Activated T-cell treated with anti-CD3 and anti-CD28 coated beads, Interleukin-2, amount 50 U/mL, for 72 hours (primary cell): ENCODE measurements around the gene PLB1. TPM values are rescaled to one million over a fixed set of nuclear protein-coding genes. Genes with fewer than 3 reads are reported as not detected.

Experiments used
- ATAC-seq, 2 donors: fragments of 150-1000 bp; cut with Tn5 transposase; replicated peaks in 1 of 2; 2 replicates each; pipeline ENCODE4 v1.10.0; 2021; ENCODE audit warnings: moderate library complexity in 2 of 2, mild to moderate bottlenecking in 1 of 2
- DNase-seq, 2 donors: peaks; one replicate each; pipeline ENCODE4 v3.0.0; 2021 to 2022; ENCODE audit warnings: mixed read lengths in 1 of 2
- H3K27ac Mint-ChIP-seq: one replicate; pipeline ENCODE4 v1.8.0; 2022; ENCODE audit warnings: mild to moderate bottlenecking, moderate library complexity, mixed read lengths
- H3K27me3 Mint-ChIP-seq: one replicate; pipeline ENCODE4 v1.8.0; 2022; ENCODE audit warnings: low read depth, mixed read lengths
- H3K36me3 Mint-ChIP-seq, 2 donors: one replicate each; pipeline ENCODE4 v1.8.0; 2022; ENCODE audit warnings: mixed read lengths in 2 of 2, mild to moderate bottlenecking in 1 of 2; ENCODE audit not compliant: insufficient read depth in 2 of 2
- H3K4me1 Mint-ChIP-seq: one replicate; pipeline ENCODE4 v1.8.0; 2022; ENCODE audit warnings: low read depth, mixed read lengths
- H3K4me3 Mint-ChIP-seq, 2 donors: one replicate each; pipeline ENCODE4 v1.8.0; 2022; ENCODE audit warnings: mild to moderate bottlenecking in 2 of 2, mixed read lengths in 2 of 2, moderate library complexity in 2 of 2
- H3K9me3 Mint-ChIP-seq, 2 donors: one replicate each; pipeline ENCODE4 v1.8.0; 2022; ENCODE audit warnings: mixed read lengths in 2 of 2
- total RNA-seq, 2 donors: library from RNA; stranded (reverse); gene quantifications; one replicate each; pipeline ENCODE4 v1.2.3, GENCODE V29; 2022

Gene PLB1
- total RNA-seq, 2 donors from 2014 or later = 0.72 to 1.9 TPM

DNA sequence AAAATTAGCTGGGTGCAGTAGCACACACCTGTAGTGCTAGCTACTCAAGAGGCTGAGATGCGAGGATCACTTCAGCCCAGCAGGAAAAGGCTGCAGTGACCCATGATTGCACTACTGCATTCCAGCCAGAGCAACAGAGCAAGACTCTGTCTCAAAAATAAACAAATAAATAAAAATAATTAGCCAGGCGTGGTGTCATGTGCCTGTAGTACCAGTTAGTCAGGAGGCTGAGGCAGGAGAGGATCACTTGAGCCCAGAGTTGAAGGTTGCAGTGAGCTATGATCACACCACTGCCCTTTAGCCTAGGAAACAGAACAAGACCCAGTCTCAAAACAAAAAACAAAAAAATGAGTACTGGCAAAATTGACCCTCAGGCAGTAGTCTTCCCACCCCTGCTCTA is 193.9 kb downstream of the PLB1 start:
- Mint-ChIP-seq H3K36me3 (peaks cover 0 to 2% of the 10 kb centered on the region in 2 donors), H3K27me3 (no peaks in the 10 kb centered on the region), H3K27ac (no peak overlapping the region), H3K4me1 (peaks cover 22% of the 10 kb centered on the region), H3K4me3 (no peak overlapping the region), H3K9me3 (no peaks in the 10 kb centered on the region)
- ATAC-seq (no peak), DNase-seq (no peak)

DNA sequence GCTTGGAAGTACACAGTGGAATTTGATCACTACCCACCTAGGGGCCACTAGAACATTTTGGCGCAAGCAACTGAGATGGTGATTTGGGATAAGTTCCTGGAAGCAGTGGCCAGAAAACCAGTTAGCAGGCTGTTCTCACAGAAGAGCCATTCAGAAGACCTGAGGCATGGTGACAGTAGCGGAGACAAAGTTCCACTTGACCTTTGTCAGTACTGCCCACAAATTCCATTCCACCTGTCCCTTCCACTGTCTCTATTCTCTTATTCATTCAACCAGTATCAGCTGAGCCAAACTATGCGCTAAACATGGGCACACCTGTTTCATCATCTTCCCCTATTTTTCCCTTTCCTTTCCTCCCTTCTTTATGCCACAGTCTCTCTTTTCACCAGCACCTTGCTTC is 196.6 kb downstream of the PLB1 start:
- ATAC-seq = no peak
- no peak overlapping the region for H3K27ac Mint-ChIP-seq
- H3K9me3 Mint-ChIP-seq = no peaks in the 10 kb centered on the region
- H3K27me3 Mint-ChIP-seq = no peaks in the 10 kb centered on the region
- DNase-seq = no peak
- H3K4me3 Mint-ChIP-seq = no peak overlapping the region
- peaks cover 0 to 2% of the 10 kb centered on the region in 2 donors for H3K36me3 Mint-ChIP-seq
- H3K4me1 Mint-ChIP-seq = peaks cover 2% of the 10 kb centered on the region

DNA sequence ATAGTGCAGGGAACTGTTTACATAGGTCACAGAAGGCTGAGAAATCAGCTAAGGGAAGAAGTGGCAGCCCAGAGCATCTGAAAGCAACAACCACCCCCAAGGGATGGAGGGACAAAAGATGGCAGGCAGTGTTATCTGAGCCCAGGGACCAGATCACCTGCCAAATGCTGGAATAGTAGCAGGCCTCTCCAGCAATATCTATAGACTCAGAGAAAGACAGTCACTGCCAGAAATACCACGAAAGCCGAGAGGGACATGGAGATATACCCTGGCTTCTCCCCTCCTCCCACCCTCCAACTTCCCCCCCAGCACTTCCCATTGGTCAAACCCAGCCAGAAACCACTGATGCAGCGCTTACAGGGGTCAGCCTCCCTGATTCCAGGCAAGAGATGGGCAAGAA is 197.4 kb downstream of the PLB1 start:
- Mint-ChIP-seq H3K4me3 (no peak overlapping the region), H3K9me3 (no peaks in the 10 kb centered on the region), H3K36me3 (peaks cover 0 to 2% of the 10 kb centered on the region in 2 donors), H3K27ac (no peak overlapping the region), H3K27me3 (no peaks in the 10 kb centered on the region), H3K4me1 (no peaks in the 10 kb centered on the region)
- ATAC-seq = no peak
- no peak for DNase-seq

Other genes with a start within 250 kb of the PLB1 start
- 100 to 1,000 TPM; 176 to 248 TPM for gene FOSL2, start 103.2 kb upstream of the PLB1 start, total RNA-seq